GM23338 (cell line): ENCODE results near the gene TREM2. TPM values are rescaled to one million over a fixed set of nuclear protein-coding genes. Genes with fewer than 3 reads are reported as not detected.

Experiments used
- ATAC-seq: fragments of 200-7000 bp; cut with Tn5 transposase; 3 replicates; pipeline ENCODE4 v1.9.1; 2020
- DNase-seq: peaks from one replicate; pipeline ENCODE4 v3.0.0-alpha.2; 2015; ENCODE audit warnings: low spot score
- H2AFZ ChIP-seq: fragments of 200-600 bp; sonication (generic); 2 replicates; pipeline ENCODE4 v1.8.0; 2016; ENCODE audit warnings: antibody characterized with exemption, mild to moderate bottlenecking, moderate library complexity
- H3F3A ChIP-seq: fragments of 200-600 bp; sonication (generic); replicated peaks from 2 replicates; pipeline ENCODE4 v1.8.0; 2017; ENCODE audit warnings: antibody characterized with exemption, mixed run types, low read depth
- H3K27ac ChIP-seq: fragments of 200-600 bp; sonication (generic); 2 replicates; pipeline ENCODE4 v1.6.1; 2016; ENCODE audit warnings: low read depth
- H3K27me3 ChIP-seq: fragments of 200-600 bp; sonication (generic); 2 replicates; pipeline ENCODE4 v1.8.0; 2016; ENCODE audit warnings: mild to moderate bottlenecking, mixed run types, moderate library complexity; ENCODE audit not compliant: insufficient read depth
- H3K36me3 ChIP-seq: fragments of 200-600 bp; sonication (generic); 2 replicates; pipeline ENCODE4 v1.8.0; 2016; ENCODE audit warnings: mild to moderate bottlenecking; ENCODE audit not compliant: insufficient read depth
- H3K4me1 ChIP-seq: fragments of 200-600 bp; sonication (generic); 2 replicates; pipeline ENCODE4 v1.8.0; 2016; ENCODE audit warnings: mild to moderate bottlenecking, moderate library complexity; ENCODE audit not compliant: insufficient read depth
- H3K4me2 ChIP-seq: fragments of 200-600 bp; sonication (generic); 2 replicates; pipeline ENCODE4 v1.7.1; 2017; ENCODE audit warnings: mixed run types
- H3K4me3 ChIP-seq: fragments of 200-600 bp; sonication (generic); 2 replicates; pipeline ENCODE4 v1.6.1; 2016; ENCODE audit warnings: mixed run types
- H3K79me2 ChIP-seq: fragments of 200-600 bp; sonication (generic); replicated peaks from 2 replicates; pipeline ENCODE4 v1.8.0; 2017; ENCODE audit warnings: mild to moderate bottlenecking; ENCODE audit not compliant: insufficient read depth
- H3K9me2 ChIP-seq: fragments of 200-600 bp; sonication (generic); 2 replicates; pipeline ENCODE4 v1.8.0; 2017; ENCODE audit not compliant: insufficient read depth
- H4K20me1 ChIP-seq: fragments of 200-600 bp; sonication (generic); replicated peaks from 2 replicates; pipeline ENCODE4 v1.8.0; 2017; ENCODE audit warnings: mild to moderate bottlenecking; ENCODE audit not compliant: insufficient read depth
- H3K27ac Mint-ChIP-seq: 2 replicates; pipeline ENCODE4 v1.8.0; 2020; ENCODE audit warnings: inconsistent platforms, mild to moderate bottlenecking, moderate library complexity, mixed read lengths
- H3K27me3 Mint-ChIP-seq: 3 replicates; pipeline ENCODE4 v1.8.0; 2022; ENCODE audit warnings: low read depth, mild to moderate bottlenecking, moderate library complexity, mixed read lengths, inconsistent platforms; ENCODE audit not compliant: insufficient read depth, poor library complexity
- H3K36me3 Mint-ChIP-seq: 3 replicates; pipeline ENCODE4 v1.8.0; 2021; ENCODE audit warnings: low read depth, mild to moderate bottlenecking, inconsistent platforms, moderate library complexity, mixed read lengths
- H3K4me1 Mint-ChIP-seq: 3 replicates; pipeline ENCODE4 v1.8.0; 2020; ENCODE audit warnings: mild to moderate bottlenecking, inconsistent platforms, mixed read lengths
- H3K4me3 Mint-ChIP-seq: 3 replicates; pipeline ENCODE4 v1.8.0; 2021; ENCODE audit warnings: moderate library complexity, mild to moderate bottlenecking, inconsistent platforms, mixed read lengths
- H3K9me3 Mint-ChIP-seq: 3 replicates; pipeline ENCODE4 v1.8.0; 2020; ENCODE audit warnings: moderate library complexity, mild to moderate bottlenecking, inconsistent platforms, mixed read lengths
- CREB1 ChIP-seq: fragments of 250-450 bp; sonication (Bioruptor Pico); IDR thresholded peaks from 2 replicates; pipeline ENCODE4 v1.5.0; 2020; ENCODE audit warnings: low read depth, mild to moderate bottlenecking, moderate library complexity
- CTCF ChIP-seq, 2 experiments: fragments of 200-600 bp in 1 of 2; sonication (generic) in 1 of 2; conservative IDR thresholded peaks; 2 replicates each; pipeline versions ENCODE4 v1.5.1 to v1.6.1; 2016 to 2017; ENCODE audit warnings: antibody characterized with exemption in 2 of 2, low read depth in 2 of 2, mild to moderate bottlenecking in 2 of 2, moderate library complexity in 1 of 2
- ETS1 ChIP-seq: IDR thresholded peaks from 2 replicates; pipeline ENCODE4 v1.6.1; 2016; ENCODE audit warnings: antibody characterized with exemption
- EZH2 ChIP-seq: fragments of 200-600 bp; sonication (generic); IDR thresholded peaks from one replicate; pipeline ENCODE4 v1.8.0; 2017; ENCODE audit warnings: antibody characterized with exemption, mild to moderate bottlenecking, low read depth; ENCODE audit not compliant: unreplicated experiment
- NANOG ChIP-seq: IDR thresholded peaks from 2 replicates; pipeline ENCODE4 v1.6.1; 2016; ENCODE audit warnings: antibody characterized with exemption, borderline replicate concordance
- POLR2AphosphoS5 ChIP-seq: IDR thresholded peaks from 2 replicates; pipeline ENCODE4 v1.6.1; 2016; ENCODE audit warnings: antibody characterized with exemption, low read depth
- ZNF462 ChIP-seq: fragments of 250-450 bp; sonication (Bioruptor Pico); IDR thresholded peaks from 2 replicates; pipeline ENCODE4 v1.5.0; 2020; ENCODE audit warnings: mild to moderate bottlenecking, moderate library complexity
- polyA plus RNA-seq: library from polyadenylated mRNA; unstranded; fragments of >200 nt; fragmentation: Nextera tagmentation; extraction: Ambion mirVana; gene quantifications from 2 replicates; pipeline ENCODE4 v1.2.1, GENCODE V29; 2016
- total RNA-seq: library from RNA; depleted of rRNA; stranded (reverse); fragments of >200 nt; shearing (Covaris generic); gene quantifications from 2 replicates; pipeline ENCODE4 v1.2.3, GENCODE V29; 2014

TREM2 gene
- total and polyA plus RNA-seq, 2 experiments from 2014 or later, result not detected

GRCh38 chr6:41136911-41137310, 26.0 kb downstream of the TREM2 start (continued):
- TF ChIP-seq ZNF462 (CRISPR knock-in tag) (no peak), EZH2 (no peak), POLR2AphosphoS5 (no peak), ETS1 (no peak)

- Histone ChIP-seq H4K20me1 (no peaks in the 10 kb centered on the region), H3K9me2 (no peaks in the 10 kb centered on the region), H3F3A (no peaks in the 10 kb centered on the region), H3K79me2 (no peaks in the 10 kb centered on the region), H2AFZ (no peak overlapping the region), H3K27me3 (no peaks in the 10 kb centered on the region), H3K36me3 (no peaks in the 10 kb centered on the region), H3K4me2 (no peak overlapping the region), H3K4me1 (peaks cover 4% of the 10 kb centered on the region), H3K4me3 (no peak overlapping the region), H3K27ac (no peak overlapping the region)
- H3K4me3 Mint-ChIP-seq, result no peak overlapping the region
- ATAC-seq, result peak; percentile 84
- peaks cover 6% of the 10 kb centered on the region for H3K4me1 Mint-ChIP-seq
- no peaks in the 10 kb centered on the region for H3K9me3 Mint-ChIP-seq
- no peak overlapping the region for H3K27ac Mint-ChIP-seq
- H3K27me3 Mint-ChIP-seq, result no peaks in the 10 kb centered on the region
- H3K36me3 Mint-ChIP-seq, result no peaks in the 10 kb centered on the region
- peak; percentile 48 for DNase-seq
- TF ChIP-seq CTCF (conservative IDR thresholded peaks at IDR 0.05; ENCODE audit: low read depth in 2 of 2), result no peak
- TF ChIP-seq CREB1 (CRISPR knock-in tag), result no peak
- no peak for TF ChIP-seq NANOG
Observed at GRCh38 chr6:41135062-41135832, 27.7 kb downstream of the TREM2 start.
